ENCODE results near the gene HOXA3.
A peak's percentile ranks its signal among the peaks of the same experiment; 100 is the strongest.

Gene HOXA3

DNA sequence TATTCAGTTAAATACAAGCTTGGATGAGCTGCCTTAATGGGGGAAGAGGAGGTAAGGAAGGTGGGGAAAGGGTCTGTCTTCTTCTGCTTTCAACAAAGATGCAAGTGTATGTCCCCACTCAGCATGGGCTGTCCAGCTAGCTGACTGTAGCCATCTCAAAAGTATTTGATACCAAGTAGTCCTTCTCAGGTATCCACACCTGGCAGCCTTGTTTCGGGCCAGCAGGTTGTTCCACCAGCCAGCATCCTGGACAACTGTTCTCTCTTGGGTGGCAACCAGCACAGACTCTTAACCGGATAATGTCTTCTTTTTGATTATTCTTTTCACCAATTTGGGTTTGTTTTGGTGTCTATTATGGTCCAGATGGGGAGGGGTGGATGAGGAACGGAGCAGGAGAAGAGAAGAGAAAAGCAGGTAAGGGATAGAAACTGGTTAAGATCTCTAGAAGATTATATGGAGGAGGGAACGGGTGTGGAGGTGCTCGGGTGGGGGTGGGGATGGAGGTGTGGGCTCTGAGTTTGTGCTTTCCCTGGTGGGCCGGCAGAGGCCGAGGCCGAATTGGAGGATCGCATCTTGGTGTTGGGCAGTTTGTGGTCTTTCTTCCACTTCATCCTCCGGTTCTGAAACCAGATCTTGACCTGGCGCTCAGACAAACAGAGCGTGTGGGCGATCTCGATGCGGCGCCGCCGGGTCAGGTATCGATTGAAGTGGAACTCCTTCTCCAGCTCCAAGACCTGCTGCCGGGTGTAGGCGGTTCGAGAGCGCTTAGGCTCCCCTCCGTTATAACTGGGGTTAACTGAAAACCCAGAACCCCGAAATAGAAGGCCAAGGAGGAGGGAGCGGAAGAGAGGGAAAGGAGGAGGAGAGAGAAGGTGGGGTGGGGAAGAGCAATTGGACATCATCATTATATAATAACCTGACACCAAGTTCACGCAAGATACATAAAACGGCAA, 23.3 kb downstream of the HOXA3 start:
- no peak for DNase-seq
- no peaks in the 10 kb centered on the region for H3K36me3 ChIP-seq (replicated peaks)

DNA sequence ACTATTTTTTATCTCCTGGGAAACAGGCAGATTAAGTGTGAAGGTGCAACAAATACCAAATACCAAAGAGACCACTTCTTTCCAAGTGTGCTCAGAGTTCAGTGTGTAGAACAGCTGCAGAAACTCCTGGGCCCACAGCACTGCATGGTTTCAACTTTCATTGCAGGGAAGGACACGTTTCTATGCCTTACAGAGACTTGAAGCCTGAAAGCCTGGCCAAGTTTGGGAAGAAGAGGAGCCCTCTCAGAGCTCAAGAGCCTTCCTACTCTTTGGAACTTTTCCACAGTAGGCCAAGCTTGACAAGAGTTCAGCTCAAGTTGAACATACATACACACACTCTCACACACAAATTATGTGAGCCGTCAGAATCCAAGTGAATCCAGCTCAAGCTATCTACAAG, 24.3 kb downstream of the HOXA3 start:
- Histone ChIP-seq H3K36me3 (replicated peaks) (no peaks in the 10 kb centered on the region), H3K27ac (no peak overlapping the region), H3K4me3 (ENCODE audit: low read depth, low read length) (no peak overlapping the region), H3K27me3 (replicated peaks) (peaks cover 92% of the 10 kb centered on the region)
- no peak for TF ChIP-seq CTCF (IDR thresholded peaks at IDR 0.05; ENCODE audit: low read depth, low read length, missing control alignments)
- in situ Hi-C loops (cut with HindIII; ENCODE audit: low pct_ligation_motif_present, low sequenced_read_pairs), result loop anchor here (10.0 kb wide), 1 partner anchor 273 kb away; no protein-coding TSS in a partner anchor
- no peak for DNase-seq

More for the DNA sequence above, 23.3 kb downstream of the HOXA3 start:
- H3K27ac ChIP-seq, result no peak overlapping the region
- TF ChIP-seq CTCF (IDR thresholded peaks at IDR 0.05; ENCODE audit: low read depth, low read length, missing control alignments), result no peak
- in situ Hi-C loops (cut with HindIII; ENCODE audit: low pct_ligation_motif_present, low sequenced_read_pairs), result loop anchor here (10.0 kb wide), 1 partner anchor 274 kb away; no protein-coding TSS in a partner anchor
- H3K27me3 ChIP-seq (replicated peaks), result peaks cover 92% of the 10 kb centered on the region
- peak overlapping the region; percentile 15 for H3K4me3 ChIP-seq (ENCODE audit: low read depth, low read length)

GRCh38 chr7:27126596-27127327, 25.6 kb downstream of the HOXA3 start:
- in situ Hi-C loops (cut with HindIII; ENCODE audit: low pct_ligation_motif_present, low sequenced_read_pairs), result loop anchor here (10.0 kb wide), 1 partner anchor 272 kb away; no protein-coding TSS in a partner anchor
- Histone ChIP-seq H3K27me3 (replicated peaks) (peaks cover 92% of the 10 kb centered on the region), H3K36me3 (replicated peaks) (no peaks in the 10 kb centered on the region), H3K27ac (no peak overlapping the region), H3K4me3 (ENCODE audit: low read depth, low read length) (no peak overlapping the region)
- no peak for DNase-seq
- TF ChIP-seq CTCF (IDR thresholded peaks at IDR 0.05; ENCODE audit: low read depth, low read length, missing control alignments), result no peak

- in situ Hi-C loops (cut with HindIII; ENCODE audit: low pct_ligation_motif_present, low sequenced_read_pairs), result loop anchor here (10.0 kb wide), 1 partner anchor 271 kb away; no protein-coding TSS in a partner anchor
- no peaks in the 10 kb centered on the region for H3K36me3 ChIP-seq (replicated peaks)
- no peak for TF ChIP-seq CTCF (IDR thresholded peaks at IDR 0.05; ENCODE audit: low read depth, low read length, missing control alignments)
- no peak overlapping the region for H3K4me3 ChIP-seq (ENCODE audit: low read depth, low read length)
- no peak for DNase-seq
- no peak overlapping the region for H3K27ac ChIP-seq
- peaks cover 92% of the 10 kb centered on the region for H3K27me3 ChIP-seq (replicated peaks)
These were observed 26.4 kb downstream of the HOXA3 start for GRCh38 chr7:27125986-27126394.

DNA sequence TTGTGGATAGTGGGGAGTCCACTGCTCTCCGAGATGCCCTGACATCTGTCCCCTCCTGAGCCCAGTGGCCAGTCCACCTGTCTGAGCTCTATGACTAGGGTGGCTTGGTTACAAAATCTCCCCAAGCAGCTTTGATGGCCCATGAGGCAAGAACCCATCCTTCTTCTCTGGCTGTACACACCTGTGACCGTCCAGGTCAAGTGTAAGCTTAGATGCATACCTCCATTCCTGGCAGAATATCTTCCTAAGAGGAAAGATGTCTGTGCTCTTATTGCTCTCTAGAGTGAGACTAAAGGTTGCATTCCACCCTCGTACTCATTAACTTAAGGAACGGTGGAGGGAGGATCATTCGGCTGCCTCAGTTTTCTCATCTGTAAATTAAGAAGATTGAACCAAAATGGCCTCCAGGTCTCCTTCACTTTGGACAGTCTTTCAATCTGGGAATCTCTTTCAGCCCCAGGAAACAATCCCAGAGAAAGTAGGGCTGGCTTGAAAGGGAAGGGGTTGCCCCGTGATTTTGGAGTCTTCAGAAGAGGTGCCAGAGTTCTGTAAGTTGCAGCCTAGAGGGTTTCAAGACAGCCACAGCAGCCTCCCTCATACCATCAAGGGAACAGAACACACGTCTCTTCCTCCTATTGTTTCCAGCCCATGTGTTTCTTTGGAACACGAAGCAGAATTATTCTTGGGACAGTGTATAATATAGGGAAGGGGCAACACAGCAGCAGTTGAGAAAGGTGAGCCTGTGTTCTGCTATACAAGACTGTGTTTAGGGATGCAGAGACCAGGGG, 27.3 kb downstream of the HOXA3 start:
- no peak for TF ChIP-seq CTCF (IDR thresholded peaks at IDR 0.05; ENCODE audit: low read depth, low read length, missing control alignments)
- Histone ChIP-seq H3K36me3 (replicated peaks) (no peaks in the 10 kb centered on the region), H3K27ac (no peak overlapping the region), H3K27me3 (replicated peaks) (peaks cover 92% of the 10 kb centered on the region), H3K4me3 (ENCODE audit: low read depth, low read length) (no peak overlapping the region)
- no peak for DNase-seq
- in situ Hi-C loops (cut with HindIII; ENCODE audit: low pct_ligation_motif_present, low sequenced_read_pairs), result loop anchor here (10.0 kb wide), 1 partner anchor 270 kb away; no protein-coding TSS in a partner anchor
